ENCODE data around the gene ANKRD28.
"Not testable (repeated sequence)": the region's sequence is repeated elsewhere in the genome, so short reads cannot be mapped to it uniquely, and the experiment has no call there.

Gene ANKRD28

GRCh38 chr3:15623535-15624440, 174.0 kb downstream of the ANKRD28 start:
- Histone ChIP-seq H3F3A (ENCODE audit: insufficient read depth, low read length) (no peaks in the 10 kb centered on the region), H3K4me1 (ENCODE audit: insufficient read depth, low read length, severe bottlenecking) (no peaks in the 10 kb centered on the region), H3K9ac (ENCODE audit: low read length) (no peak overlapping the region), H3K27ac (ENCODE audit: low read depth, low read length, poor library complexity, severe bottlenecking) (no peak overlapping the region), H3K27me3 (ENCODE audit: insufficient read depth, low read length) (0 out of 2 replicates have a peak, but pooled peaks cover 4% of the 10 kb centered on the region), H3K4me2 (ENCODE audit: low read length) (no peak overlapping the region), H3K9me2 (ENCODE audit: low read depth, low read length) (no peaks in the 10 kb centered on the region), H3K4me3 (ENCODE audit: low read depth, low read length, poor library complexity, severe bottlenecking) (no peak overlapping the region), H2AFZ (ENCODE audit: low read length) (no peak overlapping the region), H3K9me3 (ENCODE audit: low read length) (0 out of 2 replicates have a peak, but pooled peaks cover 9% of the 10 kb centered on the region), H4K20me1 (ENCODE audit: insufficient read depth, low read length) (no peaks in the 10 kb centered on the region), H3K79me2 (ENCODE audit: insufficient read depth, low read length) (no peaks in the 10 kb centered on the region), H3K36me3 (ENCODE audit: insufficient read depth, low read length) (no peaks in the 10 kb centered on the region)
- TF ChIP-seq CTCF (IDR thresholded peaks at IDR 0.05; ENCODE audit: low read length): no peak
- TF ChIP-seq EZH2 (IDR thresholded peaks at IDR 0.05; ENCODE audit: borderline replicate concordance, low read length): no peak

- not testable (repeated sequence) for H3K9me3 ChIP-seq (ENCODE audit: low read length); H2AFZ ChIP-seq (ENCODE audit: low read length); H3K27ac ChIP-seq (ENCODE audit: low read depth, low read length, poor library complexity, severe bottlenecking); H3F3A ChIP-seq (ENCODE audit: insufficient read depth, low read length); H4K20me1 ChIP-seq (ENCODE audit: insufficient read depth, low read length); H3K9ac ChIP-seq (ENCODE audit: low read length); H3K4me2 ChIP-seq (ENCODE audit: low read length); H3K79me2 ChIP-seq (ENCODE audit: insufficient read depth, low read length); H3K4me1 ChIP-seq (ENCODE audit: insufficient read depth, low read length, severe bottlenecking); H3K36me3 ChIP-seq (ENCODE audit: insufficient read depth, low read length); H3K4me3 ChIP-seq (ENCODE audit: low read depth, low read length, poor library complexity, severe bottlenecking); H3K9me2 ChIP-seq (ENCODE audit: low read depth, low read length); H3K27me3 ChIP-seq (ENCODE audit: insufficient read depth, low read length)
These were observed 177.9 kb downstream of the ANKRD28 start for GRCh38 chr3:15619659-15620464.
